OCI-LY7 (cell line): Measurements from ENCODE around the gene DMXL2. TPM values are rescaled to one million over a fixed set of nuclear protein-coding genes. Genes with fewer than 3 reads are reported as not detected.

Experiments
- BruUV-seq: library from RNA; stranded (reverse); fragments of 400-500 nt; replicated peaks from 2 replicates; lab custom pipeline; 2021; lab: Mats Ljungman, UMichigan
- CTCF ChIA-PET: fragments of 300-600 bp; sonication (Branson Sonifier 250); formaldehyde crosslinking; loops from one replicate; lab custom pipeline; 2022; ENCODE audit warnings: antibody characterized with exemption; ENCODE audit not compliant: unreplicated experiment; lab: Charles Lee
- POLR2A ChIA-PET: fragments of 300-600 bp; sonication (Branson Sonifier 250); formaldehyde crosslinking; loops from one replicate; lab custom pipeline; 2022; ENCODE audit warnings: antibody characterized with exemption; lab: Charles Lee
- DNase-seq: peaks from one replicate; pipeline ENCODE4 v3.0.0-alpha.2; 2015; ENCODE audit warnings: low spot score
- H2AFZ ChIP-seq: fragments of 200-600 bp; sonication (generic), shearing (Covaris generic); 2 replicates; pipeline ENCODE4 v1.6.1; 2014; ENCODE audit warnings: mild to moderate bottlenecking, antibody characterized with exemption, low read length, moderate library complexity
- H3K27ac ChIP-seq: fragments of 200-600 bp; sonication (generic); 2 replicates; pipeline ENCODE4 v1.5.1; 2014; ENCODE audit warnings: mixed run types, low read depth, mild to moderate bottlenecking, moderate library complexity, low read length, inconsistent platforms; ENCODE audit not compliant: poor library complexity, severe bottlenecking
- H3K36me3 ChIP-seq: fragments of 200-600 bp; sonication (generic); 2 replicates; pipeline ENCODE4 v1.6.1; 2014; ENCODE audit warnings: mild to moderate bottlenecking, antibody characterized with exemption, low read length, moderate library complexity, mixed read lengths; ENCODE audit not compliant: insufficient read depth
- H3K4me1 ChIP-seq: fragments of 200-600 bp; sonication (generic); 2 replicates; pipeline ENCODE4 v1.5.1; 2014; ENCODE audit warnings: mild to moderate bottlenecking, low read length; ENCODE audit not compliant: insufficient read depth, poor library complexity, severe bottlenecking
- H3K4me2 ChIP-seq: fragments of 200-600 bp; sonication (generic); 2 replicates; pipeline ENCODE4 v1.6.1; 2014; ENCODE audit warnings: mild to moderate bottlenecking, low read length
- H3K4me3 ChIP-seq: fragments of 200-600 bp; sonication (generic); 2 replicates; pipeline ENCODE4 v1.5.1; 2014; ENCODE audit warnings: mild to moderate bottlenecking, low read depth, low read length; ENCODE audit not compliant: poor library complexity, severe bottlenecking
- H3K79me2 ChIP-seq: fragments of 200-600 bp; sonication (generic); 2 replicates; pipeline ENCODE4 v1.6.1; 2016; ENCODE audit warnings: low read depth, mild to moderate bottlenecking, low read length, moderate library complexity, mixed read lengths; ENCODE audit not compliant: insufficient read depth
- H3K9me2 ChIP-seq: fragments of 200-600 bp; sonication (generic); 2 replicates; pipeline ENCODE4 v1.6.1; 2016; ENCODE audit warnings: mild to moderate bottlenecking, low read length, mixed read lengths; ENCODE audit not compliant: insufficient read depth
- H3K9me3 ChIP-seq: fragments of 200-600 bp; sonication (generic); 2 replicates; pipeline ENCODE4 v1.6.1; 2014; ENCODE audit warnings: mild to moderate bottlenecking, mixed run types, low read length, mixed read lengths
- H4K20me1 ChIP-seq: fragments of 200-600 bp; sonication (generic); 2 replicates; pipeline ENCODE4 v1.6.1; 2014; ENCODE audit warnings: mild to moderate bottlenecking, antibody characterized with exemption, low read length, moderate library complexity, mixed read lengths; ENCODE audit not compliant: insufficient read depth
- CTCF ChIP-seq: fragments of 200-600 bp; sonication (generic); conservative IDR thresholded peaks from 2 replicates; pipeline ENCODE4 v1.5.1; 2014; ENCODE audit warnings: mild to moderate bottlenecking, antibody characterized with exemption, low read length, moderate library complexity, mixed read lengths
- EZH2phosphoT487 ChIP-seq: fragments of 200-600 bp; sonication (generic); IDR thresholded peaks from 2 replicates; pipeline ENCODE4 v1.6.1; 2018; ENCODE audit warnings: low read depth, borderline replicate concordance, mild to moderate bottlenecking, mixed run types, antibody characterized with exemption, low read length, moderate library complexity, mixed read lengths
- intact Hi-C: fragments of 100-400 bp; cut with micrococcal nuclease; formaldehyde crosslinking; loops from one replicate; pipeline ENCODE4 v1.10.0; 2022; ENCODE audit not compliant: unreplicated experiment
- total RNA-seq, 2 experiments: library from RNA; depleted of rRNA in 1 of 2; stranded (reverse); fragments of >200 nt in 1 of 2; shearing (Covaris generic) in 1 of 2; gene quantifications; 2 replicates each; pipeline ENCODE4 v1.2.3, GENCODE V29; 2014 to 2022

DMXL2 gene
- total RNA-seq, 2 experiments from 2014 or later: 0.32 to 0.47 TPM

GRCh38 chr15:51602484-51602883 is 20.1 kb downstream of the DMXL2 start:
- Histone ChIP-seq H3K79me2 (no peaks in the 10 kb centered on the region), H3K4me2 (no peak overlapping the region), H3K4me3 (no peak overlapping the region), H3K4me1 (no peaks in the 10 kb centered on the region), H3K9me2 (no peaks in the 10 kb centered on the region), H3K9me3 (no peaks in the 10 kb centered on the region), H3K36me3 (no peaks in the 10 kb centered on the region), H2AFZ (no peak overlapping the region), H3K27ac (no peak overlapping the region), H4K20me1 (no peaks in the 10 kb centered on the region)
- ChIA-PET POLR2A (no interaction called here), CTCF (no interaction called here)
- TF ChIP-seq EZH2phosphoT487 (no peak), CTCF (no peak)
- no TSS peak for BruUV-seq
- DNase-seq: no peak
- intact Hi-C loops: no loop called here

- Histone ChIP-seq H3K4me3 (no peak overlapping the region), H3K36me3 (no peaks in the 10 kb centered on the region), H3K79me2 (no peaks in the 10 kb centered on the region), H3K4me2 (no peak overlapping the region), H3K9me3 (no peaks in the 10 kb centered on the region), H3K4me1 (no peaks in the 10 kb centered on the region), H3K9me2 (no peaks in the 10 kb centered on the region), H2AFZ (no peak overlapping the region), H4K20me1 (no peaks in the 10 kb centered on the region), H3K27ac (no peak overlapping the region)
- POLR2A ChIA-PET: no interaction called here
- intact Hi-C loops: no loop called here
- no peak for DNase-seq
- TF ChIP-seq CTCF: no peak
- TF ChIP-seq EZH2phosphoT487: no peak
- BruUV-seq: no TSS peak
- CTCF ChIA-PET: no interaction called here
These were observed 20.8 kb downstream of the DMXL2 start for GRCh38 chr15:51601801-51602200.

GRCh38 chr15:51600114-51600513 is 22.5 kb downstream of the DMXL2 start:
- DNase-seq: no peak
- CTCF ChIA-PET: no interaction called here
- intact Hi-C loops: no loop called here
- H3K9me3 ChIP-seq: no peaks in the 10 kb centered on the region
- no peaks in the 10 kb centered on the region for H3K9me2 ChIP-seq
- no peak overlapping the region for H3K27ac ChIP-seq
- no peak overlapping the region for H3K4me2 ChIP-seq
- no peaks in the 10 kb centered on the region for H3K4me1 ChIP-seq
- no peaks in the 10 kb centered on the region for H3K36me3 ChIP-seq
- POLR2A ChIA-PET: no interaction called here
- BruUV-seq: no TSS peak
- H3K79me2 ChIP-seq: no peaks in the 10 kb centered on the region
- no peak overlapping the region for H2AFZ ChIP-seq
- no peaks in the 10 kb centered on the region for H4K20me1 ChIP-seq
- no peak overlapping the region for H3K4me3 ChIP-seq
- TF ChIP-seq CTCF: no peak
- TF ChIP-seq EZH2phosphoT487: no peak
